GM18519 (cell line): ENCODE data around the gene CPEB2.

Experiments
- ATAC-seq: cut with Tn5 transposase; IDR thresholded peaks from one replicate; pipeline ENCODE4 v1.9.1; 2021; ENCODE audit warnings: mild to moderate bottlenecking, moderate library complexity; ENCODE audit not compliant: unreplicated experiment, low FRiP score

CPEB2 gene

DNA sequence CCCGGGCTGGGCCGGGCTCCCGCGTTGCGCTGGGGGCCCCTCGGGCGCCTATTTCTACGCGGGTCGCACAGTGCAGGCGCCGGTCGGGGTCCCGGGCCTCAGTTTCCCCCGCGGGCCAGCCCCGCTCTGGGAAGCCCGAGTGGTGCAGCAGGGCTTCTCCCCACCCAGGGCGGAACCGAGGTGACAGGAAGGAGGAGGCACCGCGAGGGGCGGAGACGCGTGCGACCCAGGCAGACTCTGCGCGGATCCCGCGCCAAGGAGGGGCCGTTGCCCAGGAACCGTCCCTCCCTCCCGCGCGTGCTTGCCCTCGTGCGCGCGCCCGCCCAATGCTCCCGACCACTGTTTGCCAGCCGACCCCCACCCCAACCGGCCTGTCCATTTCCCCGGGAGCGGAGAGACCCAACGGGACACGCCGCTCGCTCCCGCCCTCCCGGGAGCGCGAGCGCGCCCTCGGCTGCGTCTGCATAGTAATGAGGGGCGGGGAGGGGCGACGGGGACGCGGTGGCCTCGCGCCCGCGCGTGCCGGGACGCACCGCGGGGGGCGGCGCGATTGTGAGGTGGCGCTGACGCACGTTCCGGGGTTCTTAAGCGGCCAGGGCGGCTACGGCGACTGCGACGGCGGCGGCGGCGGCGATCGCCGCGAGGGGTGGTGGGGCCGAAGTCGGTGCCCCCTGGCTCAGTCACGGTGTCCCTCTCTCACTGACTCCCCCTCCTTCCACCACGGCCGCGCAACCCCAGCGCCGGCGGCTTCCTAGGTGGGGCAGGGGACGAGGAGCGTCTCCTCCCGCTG lies at the start of gene CPEB2:
CPEB2 (plus strand) TSS at position 613 of the 790 bp plus-strand sequence. CDS start 193 bp downstream, outside the sequence.
- peak; percentile 54 for ATAC-seq

- ATAC-seq = no peak
Observed at GRCh38 chr4:14958436-14958835, 43.8 kb upstream of the CPEB2 start.

GRCh38 chr4:14961292-14961691 lies 41.0 kb upstream of the CPEB2 start:
- ATAC-seq = no peak

DNA sequence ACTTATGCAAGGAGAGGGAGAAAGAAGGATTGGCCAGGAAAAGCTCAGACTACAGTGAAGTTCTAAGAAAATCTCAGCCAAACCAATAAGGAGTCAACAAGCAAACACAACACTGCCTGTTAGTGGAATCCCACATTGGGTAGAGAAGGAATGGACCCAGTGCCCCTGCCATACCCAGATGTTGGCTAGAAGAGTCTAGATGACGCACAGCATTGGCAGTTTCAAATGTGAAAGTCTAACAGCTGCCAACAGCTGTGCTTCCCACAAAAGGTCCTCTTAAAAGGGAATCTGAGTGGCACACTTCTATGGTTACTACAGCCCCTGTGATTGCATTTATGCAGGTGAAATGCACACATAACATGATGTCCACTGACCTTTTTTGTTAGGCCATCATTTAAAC lies 37.2 kb upstream of the CPEB2 start:
- no peak for ATAC-seq

DNA sequence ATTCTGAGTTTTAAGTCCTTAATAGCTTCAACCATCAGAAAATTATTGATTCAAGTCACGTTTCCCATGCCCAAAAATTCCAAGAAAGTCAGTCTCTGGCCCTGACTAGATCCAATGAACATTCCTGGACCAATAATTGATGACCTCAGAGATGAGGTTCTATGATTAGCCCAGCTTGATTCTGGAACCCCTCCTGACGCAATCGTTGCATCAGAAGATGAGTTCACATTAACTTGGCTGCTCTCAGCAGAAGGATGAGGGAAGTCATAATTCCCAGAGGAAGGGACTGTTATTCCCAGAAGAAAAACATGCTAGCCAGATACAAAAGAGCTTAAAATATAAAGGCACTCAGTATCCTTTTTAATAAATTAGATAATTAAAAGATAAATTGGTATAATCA lies 34.3 kb upstream of the CPEB2 start:
- no peak for ATAC-seq

GRCh38 chr4:14977830-14978229 lies 24.5 kb upstream of the CPEB2 start:
- ATAC-seq = no peak

DNA sequence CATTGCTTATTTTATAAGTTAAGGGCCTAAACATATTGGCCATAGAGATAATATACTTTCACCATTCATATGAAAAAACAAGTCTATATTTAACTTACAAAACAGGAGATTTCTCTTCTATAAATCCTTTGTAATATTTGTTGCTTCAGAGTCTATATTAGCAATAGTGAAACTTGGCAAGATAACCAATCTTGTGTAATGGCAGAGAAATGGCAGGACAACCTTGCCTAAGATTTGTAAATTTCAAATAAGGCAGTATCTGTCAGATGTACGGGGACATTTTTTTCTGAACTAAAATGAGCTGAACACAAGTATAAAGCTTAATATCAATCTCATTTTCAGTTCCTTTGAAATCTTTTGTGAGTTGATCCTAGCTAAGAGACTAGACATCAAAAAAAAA lies 17.8 kb upstream of the CPEB2 start:
- no peak for ATAC-seq

DNA sequence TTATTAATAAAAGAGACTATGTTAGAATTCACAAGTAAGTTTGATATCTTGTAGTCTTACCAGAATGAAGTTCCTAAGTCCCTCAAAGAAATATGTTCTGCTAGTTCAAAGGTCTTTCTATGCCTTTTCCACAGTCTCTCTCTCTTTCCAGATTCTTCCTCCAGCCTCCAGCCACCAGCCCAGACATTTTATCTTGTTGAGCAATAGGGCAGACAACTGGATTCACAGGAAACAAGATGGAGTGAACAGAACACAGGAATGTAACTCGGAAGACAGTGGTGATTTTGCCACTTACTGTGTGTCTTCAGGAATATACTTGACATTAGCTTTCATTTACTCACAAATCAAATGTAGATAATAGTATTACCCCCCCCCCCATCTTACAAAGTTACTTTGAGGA lies 17.1 kb upstream of the CPEB2 start:
- no peak for ATAC-seq

GRCh38 chr4:14985843-14986242 lies 16.4 kb upstream of the CPEB2 start:
- ATAC-seq = no peak

DNA sequence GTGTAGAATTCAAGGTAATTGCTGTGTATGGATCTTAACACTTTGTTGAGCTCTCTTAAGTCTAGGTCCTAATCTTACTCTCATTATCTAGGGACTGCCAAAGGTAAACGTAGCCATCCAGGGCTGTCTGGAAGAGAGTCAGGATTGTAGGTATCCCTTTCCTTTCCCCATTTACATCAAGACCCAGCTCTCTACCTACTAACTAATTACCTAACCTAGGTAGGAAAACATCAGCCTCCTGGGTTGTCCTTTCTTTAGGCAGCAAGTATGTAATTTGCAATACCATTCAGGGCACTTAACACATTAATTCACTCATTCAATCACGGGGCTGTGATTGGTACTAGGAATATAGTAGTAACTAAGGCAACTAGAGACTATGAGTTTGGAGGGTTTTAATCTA lies 15.2 kb upstream of the CPEB2 start:
- no peak for ATAC-seq

DNA sequence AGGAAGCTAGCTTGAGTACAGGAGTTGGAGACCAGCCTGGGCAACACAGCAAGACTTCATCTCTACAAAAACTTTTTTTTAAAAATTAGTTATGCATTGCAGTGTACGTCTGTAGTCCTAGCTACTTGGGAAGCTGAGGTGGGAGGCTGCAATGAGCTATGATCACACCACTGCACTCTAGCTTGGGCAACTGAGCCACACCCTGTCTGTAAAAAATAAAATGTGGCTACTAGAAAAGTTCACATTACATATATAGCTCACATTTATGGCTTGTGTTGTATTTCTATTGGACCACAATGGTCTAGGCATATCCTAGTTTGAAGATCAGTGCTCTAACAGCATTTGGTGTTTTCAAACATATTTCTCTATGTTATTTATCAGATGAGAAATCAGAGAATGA lies 11.8 kb upstream of the CPEB2 start:
- no peak for ATAC-seq

DNA sequence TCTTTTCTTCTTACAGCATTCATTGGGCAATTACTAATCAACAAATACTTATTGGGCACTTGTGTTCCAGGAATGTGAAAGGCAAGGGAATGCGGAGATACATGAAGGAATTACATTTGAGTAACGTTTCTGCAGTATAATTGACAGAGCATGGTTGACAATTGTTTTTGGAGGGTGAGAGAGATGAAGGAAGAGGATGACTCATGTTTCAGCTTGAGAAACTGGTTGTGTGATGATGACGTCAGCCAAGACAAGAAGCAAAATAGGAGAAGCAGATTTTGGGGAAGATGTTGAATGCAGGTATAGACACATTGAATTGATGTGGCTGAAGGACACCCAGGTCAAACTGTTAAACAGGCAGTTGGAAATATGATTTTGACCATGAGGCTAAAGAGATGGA lies 8.0 kb upstream of the CPEB2 start:
- ATAC-seq = no peak

- peak; percentile 29 for ATAC-seq
Observed at GRCh38 chr4:15001248-15001868, 923 bp upstream of the CPEB2 start.

GRCh38 chr4:15002659-15003400 lies 549 bp downstream of the CPEB2 start:
- ATAC-seq = peak; percentile 3

DNA sequence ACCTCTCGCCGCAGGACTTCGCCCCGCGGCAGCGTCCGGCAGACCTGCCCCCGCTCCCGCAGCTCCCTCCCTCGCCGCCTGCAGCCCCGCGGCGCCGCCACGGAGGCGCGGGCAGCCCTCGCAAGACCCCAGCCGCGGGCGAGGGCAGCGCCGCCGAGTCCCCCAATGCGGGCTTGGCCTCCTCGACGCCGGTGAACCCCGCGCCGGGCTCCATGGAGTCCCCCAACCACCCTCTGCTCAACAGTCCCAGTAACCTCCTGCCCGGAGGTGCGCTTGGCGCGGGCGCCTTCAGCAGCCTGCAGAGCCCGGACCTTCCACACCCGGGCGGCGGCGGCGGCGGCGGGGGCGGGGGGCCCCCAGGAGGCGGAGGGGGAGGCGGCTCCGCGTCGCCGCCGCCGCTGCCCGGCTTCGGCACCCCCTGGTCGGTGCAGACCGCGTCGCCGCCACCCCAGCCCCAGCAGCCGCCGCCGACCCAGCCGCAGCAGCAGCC lies 1.2 kb downstream of the CPEB2 start:
- peak; percentile 4 for ATAC-seq

DNA sequence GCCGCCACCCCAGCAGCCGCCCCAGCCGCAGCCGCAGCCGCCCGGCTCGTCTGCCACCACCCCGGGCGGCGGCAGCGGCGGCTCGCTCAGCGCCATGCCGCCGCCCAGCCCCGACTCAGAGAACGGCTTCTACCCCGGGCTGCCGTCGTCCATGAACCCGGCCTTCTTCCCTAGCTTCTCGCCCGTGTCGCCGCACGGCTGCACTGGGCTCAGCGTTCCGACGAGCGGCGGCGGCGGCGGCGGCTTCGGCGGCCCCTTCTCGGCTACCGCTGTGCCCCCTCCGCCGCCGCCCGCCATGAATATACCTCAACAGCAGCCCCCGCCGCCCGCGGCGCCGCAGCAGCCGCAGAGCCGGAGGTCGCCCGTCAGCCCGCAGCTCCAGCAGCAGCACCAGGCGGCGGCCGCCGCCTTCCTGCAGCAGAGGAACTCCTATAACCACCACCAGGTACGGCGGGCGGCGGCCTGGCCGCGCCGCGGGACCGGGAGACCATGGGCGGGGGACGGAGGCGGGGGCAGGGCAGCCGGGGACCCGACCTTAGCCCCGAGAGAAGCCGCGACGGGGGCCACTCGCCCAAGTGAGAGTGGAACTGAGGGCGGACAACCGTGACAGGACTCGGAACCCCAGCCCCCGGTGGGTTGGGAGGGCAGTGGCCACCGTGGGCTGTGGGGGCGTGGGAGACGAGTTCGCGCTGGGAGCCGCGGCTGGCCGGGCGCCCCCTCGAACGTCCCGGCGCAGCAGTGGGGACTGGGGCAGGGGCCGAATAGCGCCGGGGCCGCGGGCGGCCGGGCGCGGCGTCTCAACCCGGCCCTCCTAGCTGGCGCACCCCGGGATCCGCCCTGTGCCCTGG lies 1.8 kb downstream of the CPEB2 start:
- no peak for ATAC-seq

- no peak for ATAC-seq
Observed at GRCh38 chr4:15004739-15005301, 2.5 kb downstream of the CPEB2 start.

DNA sequence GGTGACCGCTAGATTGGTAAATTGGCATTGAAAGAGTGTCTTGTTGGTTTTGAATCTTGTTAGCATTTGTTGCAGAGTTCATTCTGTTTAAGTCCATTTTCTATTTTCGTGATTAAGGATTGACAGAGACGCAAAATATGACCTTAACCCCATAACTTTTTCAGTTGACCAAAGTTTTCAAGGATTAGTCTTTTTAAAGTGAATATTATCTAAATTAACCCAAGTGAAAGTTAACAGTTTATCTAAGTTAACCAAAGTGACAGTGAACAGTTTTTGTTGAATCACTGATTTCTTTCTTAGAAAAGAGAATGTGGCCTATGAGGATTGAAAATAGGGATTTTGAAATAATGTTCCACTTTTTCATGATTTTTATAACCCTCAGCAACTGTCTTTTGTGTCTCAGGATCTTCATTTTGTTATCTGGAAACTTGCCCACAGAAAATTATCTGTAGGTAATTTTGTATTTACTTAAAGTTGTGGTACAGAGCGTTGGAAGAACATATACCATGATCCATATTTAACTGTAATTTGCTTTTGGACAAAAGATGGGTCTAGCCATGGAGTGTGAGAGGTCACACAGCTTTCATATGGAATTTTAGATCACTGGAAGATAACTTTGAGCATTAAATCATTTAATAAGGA lies 3.3 kb downstream of the CPEB2 start:
- ATAC-seq = no peak

DNA sequence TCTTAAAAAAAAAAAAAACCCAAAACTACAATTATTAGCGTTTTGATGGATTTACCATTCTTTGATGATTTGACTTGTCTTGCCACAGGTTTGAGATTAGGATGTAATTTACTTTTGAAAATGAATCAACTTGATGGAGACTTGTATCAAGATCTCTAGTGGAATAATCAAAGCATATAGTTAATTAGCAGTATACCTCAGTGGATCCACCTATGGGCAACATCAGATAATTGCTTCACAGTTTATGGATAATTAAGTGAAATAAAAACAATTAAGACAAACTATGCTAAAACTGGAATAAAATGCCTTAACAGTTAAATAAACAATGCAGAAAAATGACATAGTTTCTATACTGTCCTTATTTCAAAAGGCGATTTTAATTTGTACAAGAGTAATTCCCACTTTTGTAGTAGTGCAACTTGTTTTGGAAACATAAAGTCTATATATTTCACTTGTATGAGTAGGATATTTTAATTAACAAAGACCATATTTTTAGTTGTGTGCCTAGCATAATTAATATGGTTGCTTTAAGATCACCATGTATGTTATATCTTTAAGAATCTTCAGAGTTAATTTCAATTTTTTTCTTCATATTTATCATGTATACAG lies 4.2 kb downstream of the CPEB2 start:
- ATAC-seq = no peak
